SK-N-SH treated with all-trans-retinoic acid at 6 μM for 48 hours (cell line): ENCODE results near the gene FBXW11.

Experiments
- ATAC-seq: fragments of 200-7000 bp; cut with Tn5 transposase; 3 replicates; pipeline ENCODE4 v1.9.1; 2020; ENCODE audit warnings: mild to moderate bottlenecking, moderate library complexity
- BACH2 ChIP-seq: fragments of 250-450 bp; sonication (Bioruptor Pico); IDR thresholded peaks from 2 replicates; pipeline ENCODE4 v1.9.0; 2021; ENCODE audit warnings: mild to moderate bottlenecking, borderline replicate concordance
- CREB5 ChIP-seq: fragments of 250-450 bp; sonication (Bioruptor Pico); IDR thresholded peaks from 2 replicates; pipeline ENCODE4 v1.5.1; 2020; ENCODE audit warnings: low read depth, mild to moderate bottlenecking, moderate library complexity
- CSDC2 ChIP-seq: fragments of 250-450 bp; sonication (Bioruptor Pico); IDR thresholded peaks from 2 replicates; pipeline ENCODE4 v1.5.0; 2020; ENCODE audit warnings: mild to moderate bottlenecking, moderate library complexity
- CSRNP3 ChIP-seq: fragments of 250-450 bp; sonication (Bioruptor Pico); IDR thresholded peaks from 2 replicates; pipeline ENCODE4 v1.5.1; 2021; ENCODE audit warnings: mild to moderate bottlenecking, moderate library complexity
- GLIS3 ChIP-seq: fragments of 250-450 bp; sonication (Bioruptor Pico); IDR thresholded peaks from 2 replicates; pipeline ENCODE4 v1.5.0; 2020; ENCODE audit warnings: mild to moderate bottlenecking, moderate library complexity
- ISL1 ChIP-seq: fragments of 250-450 bp; sonication (Bioruptor Pico); IDR thresholded peaks from 2 replicates; pipeline ENCODE4 v2.1.2; 2022; ENCODE audit warnings: mild to moderate bottlenecking, moderate library complexity
- OSR1 ChIP-seq: fragments of 250-450 bp; sonication (Bioruptor Pico); IDR thresholded peaks from 2 replicates; pipeline ENCODE4 v1.8.0; 2022; ENCODE audit warnings: moderate library complexity, mild to moderate bottlenecking, inconsistent platforms
- PPARA ChIP-seq: fragments of 250-450 bp; sonication (Bioruptor Pico); IDR thresholded peaks from 2 replicates; pipeline ENCODE4 v1.5.0; 2020; ENCODE audit warnings: mild to moderate bottlenecking, borderline replicate concordance
- RARB ChIP-seq: fragments of 250-450 bp; sonication (Bioruptor Pico); IDR thresholded peaks from 2 replicates; pipeline ENCODE4 v1.8.0; 2021; ENCODE audit warnings: mild to moderate bottlenecking, moderate library complexity
- SNAI2 ChIP-seq: fragments of 250-450 bp; sonication (Bioruptor Pico); IDR thresholded peaks from 2 replicates; pipeline ENCODE4 v1.5.0; 2020; ENCODE audit warnings: mild to moderate bottlenecking, moderate library complexity
- TCF4 ChIP-seq: fragments of 250-450 bp; sonication (Bioruptor Pico); IDR thresholded peaks from 2 replicates; pipeline ENCODE4 v1.8.0; 2021; ENCODE audit warnings: mild to moderate bottlenecking, moderate library complexity, borderline replicate concordance
- TOX ChIP-seq: fragments of 250-450 bp; sonication (Bioruptor Pico); IDR thresholded peaks from 2 replicates; pipeline ENCODE4 v1.8.0; 2021; ENCODE audit warnings: mild to moderate bottlenecking, moderate library complexity, borderline replicate concordance
- TSHZ2 ChIP-seq: fragments of 250-450 bp; sonication (Bioruptor Pico); IDR thresholded peaks from 2 replicates; pipeline ENCODE4 v1.5.0; 2020; ENCODE audit warnings: mild to moderate bottlenecking, moderate library complexity
- ZC3H10 ChIP-seq: fragments of 250-450 bp; sonication (Bioruptor Pico); IDR thresholded peaks from 2 replicates; pipeline ENCODE4 v1.5.1; 2021; ENCODE audit warnings: mild to moderate bottlenecking, moderate library complexity
- ZFP3 ChIP-seq: fragments of 250-450 bp; sonication (Bioruptor Pico); IDR thresholded peaks from 2 replicates; pipeline ENCODE4 v1.5.0; 2020; ENCODE audit warnings: mild to moderate bottlenecking, moderate library complexity
- ZFP30 ChIP-seq: fragments of 450-650 bp; formaldehyde crosslinking; IDR thresholded peaks from 2 replicates; pipeline ENCODE4 v1.5.0; 2022; ENCODE audit warnings: mild to moderate bottlenecking, moderate library complexity
- ZNF565 ChIP-seq: fragments of 450-650 bp; formaldehyde crosslinking; conservative IDR thresholded peaks from 2 replicates; pipeline ENCODE4 v1.5.0; 2020; ENCODE audit warnings: low read depth, mild to moderate bottlenecking, moderate library complexity
- ZNF70 ChIP-seq: fragments of 450-650 bp; formaldehyde crosslinking; IDR thresholded peaks from 2 replicates; pipeline ENCODE4 v1.5.0; 2020; ENCODE audit warnings: mild to moderate bottlenecking, moderate library complexity
- ZNF8 ChIP-seq: fragments of 450-650 bp; formaldehyde crosslinking; IDR thresholded peaks from 2 replicates; pipeline ENCODE4 v1.5.0; 2020; ENCODE audit warnings: mild to moderate bottlenecking, moderate library complexity
- TF ChIP-seq, protein P1 (sequence below): fragments of 250-450 bp; sonication (Bioruptor Pico); IDR thresholded peaks from 2 replicates; pipeline ENCODE4 v1.8.0; 2020; ENCODE audit warnings: mild to moderate bottlenecking, moderate library complexity, borderline replicate concordance

The FBXW11 gene

DNA sequence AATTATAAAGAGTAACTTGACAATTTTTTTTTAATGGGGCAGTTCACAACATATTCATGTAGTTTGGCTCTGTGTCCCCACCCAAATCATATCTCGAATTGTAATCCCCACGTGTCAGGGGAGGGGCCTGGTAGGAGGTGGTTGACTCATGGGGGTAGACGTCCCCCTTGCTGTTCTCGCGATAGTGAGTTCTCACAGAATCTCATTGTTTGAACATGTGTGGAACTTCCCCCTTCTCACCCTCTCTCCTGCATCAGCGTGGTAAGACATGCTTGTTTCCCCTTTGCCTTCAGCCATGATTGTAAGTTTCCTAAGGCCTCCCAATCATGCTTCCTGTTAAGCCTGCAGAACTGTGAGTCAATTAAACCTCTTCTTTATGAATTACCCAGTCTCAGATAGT lies 40.7 kb downstream of the FBXW11 start:
- TF ChIP-seq RARB (CRISPR knock-in tag): no peak
- TF ChIP-seq SNAI2: no peak
- no peak for TF ChIP-seq GLIS3 (CRISPR knock-in tag)
- no peak for TF ChIP-seq ZFP30 (CRISPR knock-in tag)
- no peak for TF ChIP-seq OSR1 (CRISPR knock-in tag)
- TF ChIP-seq, protein P1, sequence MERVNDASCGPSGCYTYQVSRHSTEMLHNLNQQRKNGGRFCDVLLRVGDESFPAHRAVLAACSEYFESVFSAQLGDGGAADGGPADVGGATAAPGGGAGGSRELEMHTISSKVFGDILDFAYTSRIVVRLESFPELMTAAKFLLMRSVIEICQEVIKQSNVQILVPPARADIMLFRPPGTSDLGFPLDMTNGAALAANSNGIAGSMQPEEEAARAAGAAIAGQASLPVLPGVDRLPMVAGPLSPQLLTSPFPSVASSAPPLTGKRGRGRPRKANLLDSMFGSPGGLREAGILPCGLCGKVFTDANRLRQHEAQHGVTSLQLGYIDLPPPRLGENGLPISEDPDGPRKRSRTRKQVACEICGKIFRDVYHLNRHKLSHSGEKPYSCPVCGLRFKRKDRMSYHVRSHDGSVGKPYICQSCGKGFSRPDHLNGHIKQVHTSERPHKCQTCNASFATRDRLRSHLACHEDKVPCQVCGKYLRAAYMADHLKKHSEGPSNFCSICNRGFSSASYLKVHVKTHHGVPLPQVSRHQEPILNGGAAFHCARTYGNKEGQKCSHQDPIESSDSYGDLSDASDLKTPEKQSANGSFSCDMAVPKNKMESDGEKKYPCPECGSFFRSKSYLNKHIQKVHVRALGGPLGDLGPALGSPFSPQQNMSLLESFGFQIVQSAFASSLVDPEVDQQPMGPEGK: no peak
- no peak for TF ChIP-seq PPARA (CRISPR knock-in tag)
- no peak for TF ChIP-seq TSHZ2
- no peak for TF ChIP-seq BACH2 (CRISPR knock-in tag)
- no peak for TF ChIP-seq TCF4 (CRISPR knock-in tag)
- no peak for TF ChIP-seq ISL1 (CRISPR knock-in tag)
- ATAC-seq: no peak

DNA sequence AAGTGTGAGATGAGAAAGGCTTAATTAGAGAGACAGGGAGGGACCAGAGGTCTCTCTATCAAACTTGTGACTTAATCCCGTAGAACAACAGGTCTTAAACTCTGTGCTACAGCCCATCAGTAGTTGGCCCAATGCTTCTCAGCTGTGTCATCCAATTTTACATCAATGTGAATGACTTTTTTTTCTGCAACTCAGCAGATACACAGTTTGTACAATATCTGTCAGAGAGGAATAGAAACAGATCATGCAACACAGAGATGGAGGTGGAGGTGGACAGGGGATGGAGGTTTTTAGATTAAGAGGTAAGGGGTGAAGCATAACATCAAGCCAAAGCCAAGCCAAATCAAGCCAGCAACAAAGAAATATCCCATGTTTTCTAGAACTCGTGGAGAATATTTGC lies 43.0 kb downstream of the FBXW11 start:
- ATAC-seq: no peak

DNA sequence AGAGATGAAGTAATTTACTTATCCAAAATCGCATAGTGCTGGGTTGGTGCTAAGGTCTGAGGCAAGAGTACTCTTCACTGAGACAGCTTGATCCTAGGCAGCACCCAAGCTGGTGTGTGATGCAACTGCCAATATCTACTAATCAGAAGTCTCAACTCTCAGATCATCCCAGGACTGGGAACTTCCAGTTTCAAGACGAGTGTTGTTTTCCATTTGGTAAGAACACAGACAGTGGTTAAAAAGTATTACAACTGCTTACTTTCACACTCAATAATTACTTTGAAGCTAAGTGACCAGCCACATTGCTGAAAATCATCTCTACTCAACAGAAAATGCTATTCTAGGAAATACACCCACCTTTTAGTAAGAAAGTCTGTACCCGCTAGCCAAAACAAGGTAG lies 45.3 kb downstream of the FBXW11 start:
- no peak for TF ChIP-seq SNAI2
- 0 out of 2 replicates have a peak, but pooled peaks have one; percentile 18 for TF ChIP-seq ISL1 (CRISPR knock-in tag)
- no peak for ATAC-seq

More for the DNA sequence above, 43.0 kb downstream of the FBXW11 start:
- TF ChIP-seq ZFP3 (CRISPR knock-in tag) (no peak), ZC3H10 (CRISPR knock-in tag) (no peak), ZNF565 (CRISPR knock-in tag) (no peak)

DNA sequence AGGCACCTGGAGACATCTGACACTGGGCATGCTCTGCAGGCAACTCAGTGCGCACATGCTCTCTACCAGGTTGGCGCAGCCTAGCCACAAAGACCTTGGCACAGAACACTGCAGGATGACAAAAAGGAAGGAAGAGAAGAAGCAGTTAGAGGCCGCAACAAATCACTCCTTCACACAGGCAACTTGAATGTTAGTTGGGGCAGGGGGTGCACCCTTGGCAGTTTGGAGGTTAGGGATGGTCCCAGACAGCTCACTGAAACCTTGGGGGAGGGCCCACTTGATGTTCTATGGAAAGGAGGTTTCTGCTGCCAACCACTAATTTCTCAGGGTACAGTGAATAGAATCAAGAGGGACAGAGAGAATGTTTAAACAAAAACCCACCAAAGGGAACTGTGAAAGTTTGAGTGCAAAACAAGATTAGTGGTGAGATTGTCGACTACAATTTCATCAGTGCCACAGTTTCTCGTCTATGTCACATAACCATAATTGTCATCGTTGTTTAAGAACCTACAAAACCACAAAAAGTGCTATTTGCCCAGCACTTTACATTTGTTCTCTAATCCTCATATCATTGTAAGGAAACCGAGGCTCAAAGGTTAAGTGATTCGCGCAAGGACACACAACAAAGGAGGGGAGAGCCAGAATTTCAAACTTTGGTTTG lies 48.7 kb downstream of the FBXW11 start:
- 0 out of 3 replicates have a peak, but pooled peaks have one; percentile 23 for ATAC-seq
- no peak for TF ChIP-seq SNAI2
- TF ChIP-seq ZNF8 (CRISPR knock-in tag): no peak
- TF ChIP-seq BACH2 (CRISPR knock-in tag): no peak
- TF ChIP-seq, protein P1: no peak
- no peak for TF ChIP-seq CSRNP3 (CRISPR knock-in tag)
- TF ChIP-seq PPARA (CRISPR knock-in tag): no peak
- TF ChIP-seq CREB5 (CRISPR knock-in tag): no peak
- no peak for TF ChIP-seq GLIS3 (CRISPR knock-in tag)
- TF ChIP-seq ZNF565 (CRISPR knock-in tag): no peak
- TF ChIP-seq CSDC2 (CRISPR knock-in tag): no peak
- TF ChIP-seq OSR1 (CRISPR knock-in tag): no peak
- no peak for TF ChIP-seq TCF4 (CRISPR knock-in tag)
- TF ChIP-seq TOX (CRISPR knock-in tag): no peak
- no peak for TF ChIP-seq ZC3H10 (CRISPR knock-in tag)
- no peak for TF ChIP-seq ISL1 (CRISPR knock-in tag)
- TF ChIP-seq ZNF70: no peak
- no peak for TF ChIP-seq TSHZ2
